HG02610 (cell line): ENCODE results near the gene ADCY6.

Experiments used
- ATAC-seq: cut with Tn5 transposase; IDR thresholded peaks from one replicate; pipeline ENCODE4 v1.9.1; 2021; ENCODE audit warnings: mild to moderate bottlenecking, moderate library complexity; ENCODE audit not compliant: unreplicated experiment

The ADCY6 gene

DNA sequence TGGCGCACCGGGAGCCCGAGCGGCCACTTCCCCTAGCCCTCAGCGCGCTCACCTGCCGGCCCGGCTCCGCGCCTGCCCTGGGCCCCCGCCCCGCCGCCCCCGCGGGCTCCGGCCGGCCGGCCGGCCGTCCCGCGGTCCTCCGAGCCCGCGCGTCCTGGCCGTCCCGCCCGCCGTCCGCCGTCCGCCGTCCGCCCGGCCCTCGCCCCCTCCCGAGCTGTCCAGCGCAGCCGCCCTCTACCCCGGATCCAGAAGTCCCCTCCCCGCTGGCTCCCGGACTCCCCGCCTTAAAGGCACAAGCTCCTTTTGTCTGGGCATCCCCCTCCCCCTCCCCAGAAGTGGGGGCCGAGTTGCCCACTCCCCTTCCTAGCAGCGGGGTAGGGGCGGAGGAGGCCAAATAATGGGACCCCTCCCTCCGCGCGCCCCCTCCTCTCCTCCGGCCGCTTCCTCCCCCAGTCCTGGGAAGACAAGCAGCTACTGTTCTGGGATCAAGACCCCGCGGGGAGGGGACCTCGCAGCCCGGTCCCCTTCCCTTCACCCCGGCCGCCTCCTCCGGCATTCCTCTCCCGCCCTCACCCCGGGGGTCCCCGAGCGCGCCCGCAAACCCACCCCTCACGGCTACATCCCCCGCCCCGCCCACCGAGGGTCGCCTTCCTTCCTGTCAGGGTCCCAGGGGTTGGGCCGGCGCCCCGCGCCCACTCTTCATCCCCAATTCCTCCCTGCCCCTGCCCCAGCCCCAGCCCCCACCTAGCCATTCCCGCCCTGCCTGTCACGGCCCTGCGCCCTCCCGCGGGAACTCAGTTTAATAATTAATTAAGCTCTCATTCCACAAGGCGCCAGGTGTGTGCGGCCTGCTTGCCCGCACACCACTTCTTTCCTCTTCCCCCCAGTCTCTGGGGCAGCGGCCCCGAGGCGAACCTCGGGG lies at the start of gene ADCY6:
Gene ADCY6, minus strand, starts transcription at position 236 of the 922 bp plus-strand sequence. CDS start 5,655 bp downstream, outside the sequence.
- no peak for ATAC-seq

DNA sequence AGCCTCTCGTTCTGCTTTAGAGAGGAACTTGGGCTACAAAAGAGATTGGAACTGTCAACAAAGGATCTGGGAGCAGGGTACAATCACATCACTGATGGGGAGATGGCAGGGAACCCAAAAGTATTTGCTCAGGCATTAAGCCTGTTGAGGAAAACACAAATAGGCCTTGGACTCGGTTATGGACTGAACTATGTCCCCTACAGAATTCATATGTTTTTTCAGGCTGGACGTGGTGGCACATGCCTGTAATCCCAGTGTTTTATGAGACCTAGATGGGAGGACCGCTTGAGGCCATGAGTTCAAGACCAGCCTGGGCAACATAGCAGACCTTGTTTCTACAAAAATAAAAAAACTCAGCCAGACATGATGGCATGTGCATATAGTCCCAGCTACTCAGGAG lies 49.2 kb upstream of the ADCY6 start:
- ATAC-seq = no peak

DNA sequence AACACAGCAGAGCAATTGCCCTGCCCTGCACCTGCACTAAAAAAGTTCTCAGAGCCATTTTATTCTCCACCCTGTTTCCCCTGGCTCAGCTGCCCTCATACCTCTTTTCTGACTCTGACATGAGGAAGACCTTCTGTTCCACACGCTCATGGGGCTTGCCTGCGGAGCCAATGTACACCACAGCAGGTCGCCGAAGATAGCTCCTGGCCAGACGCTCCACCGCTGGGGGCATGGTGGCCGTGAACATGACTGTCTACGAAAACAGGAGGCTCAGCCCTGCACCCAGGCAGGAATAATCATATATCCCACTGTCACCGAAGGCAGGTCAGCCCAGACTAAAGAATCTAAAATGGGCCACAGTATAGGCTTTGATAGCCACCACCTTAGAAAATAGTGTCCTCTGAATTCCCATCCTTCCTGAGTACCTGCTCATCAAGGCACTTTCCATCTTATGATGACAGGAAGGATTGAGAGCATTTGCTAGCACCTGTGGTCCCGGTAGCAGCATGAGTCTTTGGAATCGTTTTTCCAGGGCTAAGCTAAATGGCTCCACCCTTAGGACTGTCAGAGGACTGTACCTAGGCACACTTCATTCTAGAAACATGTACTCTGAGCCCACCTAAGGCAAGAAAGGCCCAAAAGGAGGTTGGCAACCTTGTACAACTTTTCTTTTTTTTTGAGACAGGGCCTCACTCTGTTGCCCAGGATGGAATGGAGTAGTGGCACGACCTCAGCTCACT lies 43.6 kb upstream of the ADCY6 start:
- no peak for ATAC-seq

GRCh38 chr12:48831257-48831656 lies 42.4 kb upstream of the ADCY6 start:
- ATAC-seq = no peak

DNA sequence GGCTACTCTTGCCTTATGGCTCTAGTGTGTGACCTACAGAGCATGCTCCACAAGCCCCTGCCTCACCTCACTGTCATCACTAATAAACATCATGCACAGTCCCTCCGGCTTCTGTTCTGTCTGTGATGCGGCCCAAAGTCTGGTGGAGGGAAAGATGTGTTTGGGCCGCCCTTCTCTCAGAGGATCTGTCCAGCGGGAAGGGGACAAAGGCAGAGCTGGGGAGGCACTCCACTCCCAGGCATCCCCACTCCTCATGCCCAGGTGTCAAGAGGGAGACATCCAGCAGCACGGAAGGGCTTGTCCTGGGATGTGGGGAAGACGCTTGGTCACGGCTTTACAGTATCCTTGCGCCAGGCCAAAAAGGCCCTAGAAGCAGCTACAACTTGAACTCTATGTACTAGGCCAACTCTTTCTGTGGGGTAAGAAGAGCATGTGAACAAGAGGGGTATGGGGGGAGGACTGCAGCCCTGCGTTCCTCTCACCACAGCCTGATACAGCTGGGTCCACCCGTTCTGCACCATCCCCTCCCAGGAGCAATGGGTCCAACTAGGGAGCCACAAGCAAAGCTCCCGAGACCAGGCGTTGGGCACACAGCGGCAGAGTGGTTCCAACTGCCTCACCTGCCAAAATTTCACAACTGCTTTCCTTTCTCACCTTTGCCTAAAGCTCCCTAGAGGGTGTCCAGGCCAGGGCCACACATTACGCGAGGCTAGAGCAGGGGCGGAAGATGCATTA lies 40.1 kb upstream of the ADCY6 start:
- ATAC-seq = no peak

- ATAC-seq = no peak
Measured at GRCh38 chr12:48828293-48828692, 39.4 kb upstream of the ADCY6 start.

GRCh38 chr12:48827513-48828096 lies 38.7 kb upstream of the ADCY6 start:
- ATAC-seq = no peak

DNA sequence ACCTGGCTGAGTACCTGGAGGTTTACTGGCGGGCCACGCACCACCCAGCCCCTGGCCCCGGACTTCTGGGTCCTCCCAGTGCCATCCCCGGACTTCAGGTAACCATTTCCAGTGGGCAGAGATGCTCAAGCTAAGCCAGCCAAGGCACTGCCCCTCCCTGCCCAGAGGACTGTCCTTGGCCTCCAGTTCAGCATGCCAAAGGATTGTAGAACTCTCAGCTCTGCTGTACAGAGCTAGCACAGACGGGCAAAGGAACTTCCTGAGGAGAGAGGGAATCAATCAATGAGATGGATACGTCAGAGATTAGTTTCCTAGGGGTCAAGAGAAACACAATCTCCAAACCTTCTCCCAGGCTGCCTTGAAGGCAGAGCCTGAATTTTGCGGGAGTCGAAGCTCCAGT lies 38.1 kb upstream of the ADCY6 start:
- ATAC-seq = no peak

- ATAC-seq = no peak
Measured at GRCh38 chr12:48826209-48826855, 37.4 kb upstream of the ADCY6 start.

- no peak for ATAC-seq
Measured at GRCh38 chr12:48824905-48825304, 36.0 kb upstream of the ADCY6 start.

DNA sequence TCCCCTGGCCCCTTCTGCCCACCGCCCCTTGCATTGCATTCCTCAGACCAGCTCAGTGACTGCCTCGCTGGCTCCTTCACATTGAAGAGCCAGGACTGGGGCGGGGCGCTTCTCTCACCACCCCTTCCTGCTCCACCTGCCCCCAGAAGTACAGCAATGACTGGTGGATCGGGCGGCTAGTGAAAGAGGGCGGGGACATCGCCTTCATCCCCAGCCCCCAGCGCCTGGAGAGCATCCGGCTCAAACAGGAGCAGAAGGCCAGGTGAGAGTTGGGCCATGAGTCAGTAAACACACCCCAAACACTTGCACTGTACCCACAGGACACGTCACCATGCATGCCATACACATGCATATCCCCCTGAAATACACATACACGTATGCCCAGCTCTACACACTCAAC lies 35.2 kb upstream of the ADCY6 start:
- ATAC-seq = no peak

GRCh38 chr12:48823281-48823680 lies 34.4 kb upstream of the ADCY6 start:
- no peak for ATAC-seq

- no peak for ATAC-seq
Measured at GRCh38 chr12:48822711-48823110, 33.8 kb upstream of the ADCY6 start.

GRCh38 chr12:48822139-48822538 lies 33.2 kb upstream of the ADCY6 start:
- ATAC-seq = no peak

DNA sequence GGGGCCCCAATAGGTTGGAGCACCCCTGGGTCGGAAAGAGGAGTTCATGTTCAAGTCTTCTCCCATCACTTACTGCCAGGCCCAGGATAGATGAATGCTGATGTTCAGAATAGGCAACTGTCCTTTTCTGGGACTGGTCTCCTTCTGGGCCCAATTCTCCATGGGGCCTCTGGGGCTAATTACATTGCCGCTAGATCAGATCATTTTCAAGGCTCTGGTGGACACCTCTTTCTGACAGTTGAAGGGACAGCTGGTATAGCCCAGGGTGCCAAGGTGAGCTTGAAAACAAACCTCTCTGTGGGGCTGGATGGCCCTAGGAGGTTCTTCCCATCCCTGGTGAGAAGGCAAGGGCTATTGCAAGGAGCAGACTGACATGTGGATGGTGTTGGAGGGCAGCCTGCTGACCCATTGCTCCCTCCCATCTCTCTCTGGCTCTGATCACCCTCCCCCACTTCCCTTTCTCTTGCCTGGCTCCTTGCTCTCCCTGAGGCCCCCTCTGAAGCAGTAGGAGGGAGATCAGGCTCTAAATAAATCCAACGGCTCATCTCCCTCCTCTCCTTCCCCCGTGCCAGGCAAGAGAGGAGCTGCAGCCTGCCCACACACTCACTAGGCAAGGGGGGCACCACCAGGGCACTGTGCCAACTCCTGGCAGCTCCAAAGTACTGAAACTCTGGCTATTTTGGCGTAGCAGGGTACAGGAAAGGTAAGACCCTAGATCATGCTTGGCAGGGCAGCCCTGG lies 31.3 kb upstream of the ADCY6 start:
- ATAC-seq = no peak

- ATAC-seq = no peak
Measured at GRCh38 chr12:48818831-48819590, 30.1 kb upstream of the ADCY6 start.

DNA sequence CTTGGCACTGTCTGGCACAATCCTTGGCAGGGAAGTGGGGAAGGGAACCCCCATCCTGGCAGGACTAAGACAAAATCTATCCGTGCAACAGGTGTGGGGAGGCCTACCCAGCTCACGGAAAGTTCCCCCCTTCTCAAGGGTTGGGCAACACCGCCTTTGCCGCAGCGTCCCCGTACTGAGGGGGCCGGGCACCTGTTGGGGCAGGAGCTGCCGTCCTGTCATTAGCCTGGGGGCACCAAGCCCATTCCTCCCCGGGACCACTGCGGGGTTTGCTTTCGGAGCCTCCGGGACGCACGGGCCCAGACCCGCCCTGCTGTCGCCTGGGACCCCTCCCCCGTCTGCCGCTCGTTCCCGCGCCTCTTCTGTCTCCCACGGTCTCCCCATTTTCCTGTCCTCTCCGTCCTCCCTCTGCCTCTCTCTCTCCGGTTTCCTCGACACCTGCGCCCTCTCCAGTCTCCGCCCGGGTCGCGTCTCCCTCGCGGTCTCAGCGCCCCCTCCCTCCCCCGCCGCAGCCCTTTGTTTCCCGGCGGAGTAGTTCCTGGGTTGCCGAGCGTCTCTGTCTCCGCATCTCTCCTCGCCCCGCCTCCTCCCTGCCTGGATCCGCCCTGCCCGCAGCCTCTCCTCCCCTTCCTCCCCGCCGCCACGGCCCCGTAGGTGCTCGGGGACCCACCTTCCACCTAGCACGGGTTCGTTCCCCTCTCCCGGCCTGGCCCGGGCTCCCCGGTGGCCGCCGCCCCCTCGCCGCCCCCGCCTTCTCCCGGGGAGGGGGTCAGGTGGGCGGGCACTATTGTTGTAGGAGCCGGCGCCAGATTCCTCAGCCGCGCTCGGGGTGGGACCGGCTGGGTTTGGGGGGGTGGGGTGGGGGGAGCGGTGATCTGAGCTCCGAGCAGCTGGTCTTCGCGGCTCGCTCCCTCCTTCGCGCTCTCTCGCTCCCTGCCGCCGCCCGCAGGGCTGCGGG lies 29.3 kb upstream of the ADCY6 start, which contains the start of gene CACNB3:
Gene CACNB3, plus strand, starts transcription at position 624 of the 958 bp plus-strand sequence. CDS start 434 bp downstream, outside the sequence.
- no peak for ATAC-seq
